Activated naive CD4-positive, alpha-beta T cell (primary cell): ENCODE data around the gene LRG1.

Experiments
- DNase-seq, 4 experiments: peaks; one replicate each; lab custom pipeline; 2025; lab: John Stamatoyannopoulos, UW

Gene LRG1

GRCh38 chr19:4539693-4540581 lies at the start of gene LRG1:
Gene LRG1 (minus strand): TSS chr19:4540036. CDS start chr19:4540013, 23 bp downstream.
- DNase-seq: no peak

- DNase-seq: no peak
These were observed 48.5 kb upstream of the LRG1 start for GRCh38 chr19:4588291-4588761.

GRCh38 chr19:4587527-4587926 lies 47.7 kb upstream of the LRG1 start:
- DNase-seq: no peak

- DNase-seq: no peak
These were observed 46.9 kb upstream of the LRG1 start for GRCh38 chr19:4586691-4587090.

GRCh38 chr19:4586245-4586644 lies 46.4 kb upstream of the LRG1 start:
- no peak for DNase-seq

GRCh38 chr19:4585556-4585955 lies 45.7 kb upstream of the LRG1 start:
- DNase-seq: no peak

- DNase-seq: no peak
These were observed 45.0 kb upstream of the LRG1 start for GRCh38 chr19:4584670-4585460.

GRCh38 chr19:4583961-4584669 lies 44.3 kb upstream of the LRG1 start:
- no peak for DNase-seq

- no peak for DNase-seq
These were observed 43.4 kb upstream of the LRG1 start for GRCh38 chr19:4582980-4583842.

- no peak for DNase-seq
These were observed 42.1 kb upstream of the LRG1 start for GRCh38 chr19:4581666-4582553.

- DNase-seq: no peak
These were observed 41.3 kb upstream of the LRG1 start for GRCh38 chr19:4580961-4581665.

GRCh38 chr19:4580021-4580901 lies 40.4 kb upstream of the LRG1 start:
- DNase-seq: no peak

- no peak for DNase-seq
These were observed 39.6 kb upstream of the LRG1 start for GRCh38 chr19:4579389-4579788.

- no peak for DNase-seq
These were observed 38.9 kb upstream of the LRG1 start for GRCh38 chr19:4578552-4579248.

- DNase-seq: no peak
These were observed 37.4 kb upstream of the LRG1 start for GRCh38 chr19:4577020-4577782.

- peak; percentile 43 to 64 (median 52) for DNase-seq
These were observed 36.4 kb upstream of the LRG1 start for GRCh38 chr19:4576016-4576933.
